Neural progenitor cell (in vitro differentiated cells): ENCODE data around the gene AXIN2. TPM values are rescaled to one million over a fixed set of nuclear protein-coding genes. Genes with fewer than 3 reads are reported as not detected.
"Not testable (repeated sequence)": the region's sequence is repeated elsewhere in the genome, so short reads cannot be mapped to it uniquely, and the experiment has no call there.

Experiments
- DNase-seq: peaks from one replicate; pipeline ENCODE4 v3.0.0-alpha.2; 2016; ENCODE audit warnings: low spot score
- H2AFZ ChIP-seq: fragments of 200-600 bp; sonication (generic); replicated peaks from 2 replicates; pipeline ENCODE4 v1.6.1; 2016; ENCODE audit warnings: antibody characterized with exemption
- H3F3A ChIP-seq: fragments of 200-600 bp; sonication (generic); 2 replicates; pipeline ENCODE4 v1.6.1; 2016; ENCODE audit warnings: antibody characterized with exemption, low read depth
- H3K27ac ChIP-seq: fragments of 200-600 bp; sonication (generic); 2 replicates; pipeline ENCODE4 v1.5.1; 2016; ENCODE audit warnings: mild to moderate bottlenecking
- H3K27me3 ChIP-seq: fragments of 200-600 bp; sonication (generic); 2 replicates; pipeline ENCODE4 v1.6.1; 2016; ENCODE audit warnings: mild to moderate bottlenecking, moderate library complexity
- H3K36me3 ChIP-seq: fragments of 200-600 bp; sonication (generic); 2 replicates; pipeline ENCODE4 v1.5.1; 2016
- H3K4me1 ChIP-seq: fragments of 200-600 bp; sonication (generic); 2 replicates; pipeline ENCODE4 v1.6.1; 2016; ENCODE audit warnings: mixed run types
- H3K4me2 ChIP-seq: fragments of 200-600 bp; sonication (generic); 2 replicates; pipeline ENCODE4 v1.6.1; 2016
- H3K4me3 ChIP-seq: fragments of 200-600 bp; sonication (generic); 2 replicates; pipeline ENCODE4 v1.5.1; 2016
- H3K79me2 ChIP-seq: fragments of 200-600 bp; sonication (generic); 2 replicates; pipeline ENCODE4 v1.6.1; 2016; ENCODE audit warnings: low read depth
- H3K9ac ChIP-seq: fragments of 200-600 bp; sonication (generic); 2 replicates; pipeline ENCODE4 v1.6.1; 2016
- H3K9me3 ChIP-seq: fragments of 200-600 bp; sonication (generic); 2 replicates; pipeline ENCODE4 v1.5.1; 2016; ENCODE audit warnings: low read depth
- H4K20me1 ChIP-seq: fragments of 200-600 bp; sonication (generic); 2 replicates; pipeline ENCODE4 v1.6.1; 2016; ENCODE audit warnings: low read depth
- H3K27ac Mint-ChIP-seq: 3 replicates; pipeline ENCODE4 v1.8.0; 2021; ENCODE audit warnings: mixed read lengths
- H3K27me3 Mint-ChIP-seq: 2 replicates; pipeline ENCODE4 v1.8.0; 2022; ENCODE audit warnings: low read depth, mild to moderate bottlenecking, inconsistent platforms, moderate library complexity, mixed read lengths; ENCODE audit not compliant: insufficient read depth
- H3K36me3 Mint-ChIP-seq: 3 replicates; pipeline ENCODE4 v1.8.0; 2021; ENCODE audit warnings: mixed read lengths
- H3K4me1 Mint-ChIP-seq: 3 replicates; pipeline ENCODE4 v1.8.0; 2021; ENCODE audit warnings: mixed read lengths
- H3K4me3 Mint-ChIP-seq: 3 replicates; pipeline ENCODE4 v1.8.0; 2021; ENCODE audit warnings: mild to moderate bottlenecking, moderate library complexity, mixed read lengths
- H3K9me3 Mint-ChIP-seq: 3 replicates; pipeline ENCODE4 v1.8.0; 2020; ENCODE audit warnings: mixed read lengths
- EZH2 ChIP-seq: fragments of 200-600 bp; sonication (generic); IDR thresholded peaks from 2 replicates; pipeline ENCODE4 v1.6.1; 2017; ENCODE audit warnings: antibody characterized with exemption, mild to moderate bottlenecking, moderate library complexity
- EZH2phosphoT487 ChIP-seq: fragments of 200-600 bp; sonication (generic); IDR thresholded peaks from 2 replicates; pipeline ENCODE4 v1.6.1; 2017; ENCODE audit warnings: antibody characterized with exemption
- total RNA-seq: library from RNA; depleted of rRNA; stranded (reverse); fragments of >200 nt; gene quantifications from 2 replicates; pipeline ENCODE4 v1.2.3, GENCODE V29; 2015; ENCODE audit warnings: low replicate concordance
- TF ChIP-seq, protein P1 (sequence below): fragments of 200-600 bp; sonication (generic); IDR thresholded peaks from 2 replicates; pipeline ENCODE4 v1.5.1; 2017; ENCODE audit warnings: antibody characterized with exemption, mild to moderate bottlenecking

The AXIN2 gene
- total RNA-seq, 1 donor from 2014 or later, result 22.0 TPM

- no peak for DNase-seq
- Histone ChIP-seq H3K9ac (no peak overlapping the region), H4K20me1 (peaks cover 48% of the 10 kb centered on the region), H3K36me3 (no peaks in the 10 kb centered on the region), H3F3A (peaks cover 14% of the 10 kb centered on the region), H3K4me3 (no peak overlapping the region), H3K79me2 (no peaks in the 10 kb centered on the region), H3K4me1 (peaks cover 25% of the 10 kb centered on the region), H3K4me2 (no peak overlapping the region), H3K27ac (no peak overlapping the region), H3K27me3 (no peaks in the 10 kb centered on the region), H3K9me3 (no peaks in the 10 kb centered on the region), H2AFZ (no peak overlapping the region)
- peaks cover 22% of the 10 kb centered on the region for H3K27me3 Mint-ChIP-seq
- no peaks in the 10 kb centered on the region for H3K9me3 Mint-ChIP-seq
- H3K4me1 Mint-ChIP-seq, result peaks cover 60% of the 10 kb centered on the region
- TF ChIP-seq, protein P1, sequence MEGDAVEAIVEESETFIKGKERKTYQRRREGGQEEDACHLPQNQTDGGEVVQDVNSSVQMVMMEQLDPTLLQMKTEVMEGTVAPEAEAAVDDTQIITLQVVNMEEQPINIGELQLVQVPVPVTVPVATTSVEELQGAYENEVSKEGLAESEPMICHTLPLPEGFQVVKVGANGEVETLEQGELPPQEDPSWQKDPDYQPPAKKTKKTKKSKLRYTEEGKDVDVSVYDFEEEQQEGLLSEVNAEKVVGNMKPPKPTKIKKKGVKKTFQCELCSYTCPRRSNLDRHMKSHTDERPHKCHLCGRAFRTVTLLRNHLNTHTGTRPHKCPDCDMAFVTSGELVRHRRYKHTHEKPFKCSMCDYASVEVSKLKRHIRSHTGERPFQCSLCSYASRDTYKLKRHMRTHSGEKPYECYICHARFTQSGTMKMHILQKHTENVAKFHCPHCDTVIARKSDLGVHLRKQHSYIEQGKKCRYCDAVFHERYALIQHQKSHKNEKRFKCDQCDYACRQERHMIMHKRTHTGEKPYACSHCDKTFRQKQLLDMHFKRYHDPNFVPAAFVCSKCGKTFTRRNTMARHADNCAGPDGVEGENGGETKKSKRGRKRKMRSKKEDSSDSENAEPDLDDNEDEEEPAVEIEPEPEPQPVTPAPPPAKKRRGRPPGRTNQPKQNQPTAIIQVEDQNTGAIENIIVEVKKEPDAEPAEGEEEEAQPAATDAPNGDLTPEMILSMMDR, result no peak
- TF ChIP-seq EZH2phosphoT487, result no peak
- no peak for TF ChIP-seq EZH2
- no peak overlapping the region for H3K4me3 Mint-ChIP-seq
- peaks cover 37% of the 10 kb centered on the region for H3K36me3 Mint-ChIP-seq
- peak overlapping the region; percentile 95 for H3K27ac Mint-ChIP-seq
These were observed 33.4 kb downstream of the AXIN2 start for GRCh38 chr17:65527857-65528591.

- no peak for DNase-seq
- Histone ChIP-seq H4K20me1 (peaks cover 41% of the 10 kb centered on the region), H3K36me3 (no peaks in the 10 kb centered on the region), H3F3A (peaks cover 12% of the 10 kb centered on the region), H3K27me3 (no peaks in the 10 kb centered on the region), H3K4me1 (peaks cover 28% of the 10 kb centered on the region), H2AFZ (no peak overlapping the region), H3K79me2 (no peaks in the 10 kb centered on the region), H3K9me3 (no peaks in the 10 kb centered on the region), H3K4me2 (no peak overlapping the region), H3K27ac (no peak overlapping the region), H3K9ac (no peak overlapping the region), H3K4me3 (no peak overlapping the region)
- TF ChIP-seq, protein P1, result no peak
- TF ChIP-seq EZH2, result no peak
- TF ChIP-seq EZH2phosphoT487, result no peak
- peaks cover 22% of the 10 kb centered on the region for H3K27me3 Mint-ChIP-seq
- H3K4me3 Mint-ChIP-seq, result no peak overlapping the region
- H3K36me3 Mint-ChIP-seq, result peaks cover 37% of the 10 kb centered on the region
- no peaks in the 10 kb centered on the region for H3K9me3 Mint-ChIP-seq
- peak overlapping the region; percentile 95 for H3K27ac Mint-ChIP-seq
- H3K4me1 Mint-ChIP-seq, result peaks cover 61% of the 10 kb centered on the region
These were observed 34.1 kb downstream of the AXIN2 start for GRCh38 chr17:65527381-65527780.

DNA sequence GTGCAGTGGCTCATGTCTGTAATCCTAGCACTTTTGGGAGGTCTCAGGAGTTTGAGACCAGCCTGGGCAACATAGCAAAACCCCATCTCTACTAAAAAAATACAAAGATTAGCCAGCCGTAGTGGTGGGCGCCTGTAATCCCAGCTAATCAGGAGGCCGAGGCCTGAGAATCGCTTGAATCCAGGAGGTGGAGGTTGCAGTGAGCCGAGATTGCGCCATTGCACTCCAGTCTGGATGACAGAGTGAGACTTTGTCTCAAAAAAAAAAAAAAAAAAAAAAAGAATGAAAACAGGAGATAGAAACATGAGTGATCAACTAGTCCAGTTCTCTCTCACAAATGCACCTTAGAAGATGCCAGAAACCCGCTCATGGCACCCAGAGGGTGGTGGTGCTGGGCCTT lies 34.6 kb downstream of the AXIN2 start:
- not testable (repeated sequence) for H3K27me3 ChIP-seq, H3K4me2 ChIP-seq, H3K9me3 ChIP-seq, H3K27ac ChIP-seq, H3K9me3 Mint-ChIP-seq, H3K9ac ChIP-seq, H3K79me2 ChIP-seq, H3K36me3 ChIP-seq, DNase-seq, H2AFZ ChIP-seq, H3K4me3 Mint-ChIP-seq, H3K27ac Mint-ChIP-seq, H3F3A ChIP-seq, H3K4me3 ChIP-seq
- peaks cover 35% of the 10 kb centered on the region for H3K36me3 Mint-ChIP-seq
- peaks cover 19% of the 10 kb centered on the region for H3K27me3 Mint-ChIP-seq
- H4K20me1 ChIP-seq, result peaks cover 36% of the 10 kb centered on the region
- H3K4me1 Mint-ChIP-seq, result peaks cover 58% of the 10 kb centered on the region
- peaks cover 24% of the 10 kb centered on the region for H3K4me1 ChIP-seq
